Measurements from ENCODE around the gene KCNA2.

KCNA2 gene

DNA sequence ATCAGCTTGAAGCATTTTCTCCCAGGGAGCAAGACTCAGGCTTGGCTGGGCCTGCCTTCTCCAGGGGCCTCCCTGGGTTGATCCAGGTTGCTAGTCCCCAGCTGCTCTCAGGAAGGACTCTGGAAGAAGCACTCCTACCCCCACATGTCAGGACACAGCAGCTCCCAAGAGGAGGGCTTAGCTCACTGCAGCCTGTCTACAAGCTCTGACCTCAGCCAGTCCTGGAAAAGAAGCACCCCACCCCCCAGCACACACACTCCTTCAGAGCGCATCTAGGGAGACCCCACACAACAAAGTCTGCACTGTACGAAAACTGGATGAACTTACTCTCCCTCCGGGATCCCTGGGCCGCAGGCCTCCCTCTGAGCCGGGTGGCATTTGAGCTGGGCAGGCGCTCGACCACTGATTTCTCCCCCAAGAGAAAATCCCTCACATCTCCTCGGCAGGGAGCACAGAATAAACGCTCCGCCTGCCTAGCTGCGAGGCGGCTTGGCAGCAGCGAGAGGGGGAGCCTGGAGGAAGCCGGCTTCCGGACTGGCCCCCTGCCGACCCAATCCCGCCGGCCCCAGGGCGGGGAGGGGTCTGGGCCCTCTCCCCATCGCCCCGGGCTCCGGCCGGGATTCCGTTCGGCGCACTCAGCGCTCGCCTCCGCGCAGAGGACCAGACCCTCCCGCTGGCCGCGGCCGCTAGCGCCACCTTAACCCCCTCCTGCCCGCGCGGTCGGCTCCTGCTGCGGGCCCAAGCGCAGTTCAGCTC is at the start of gene KCNA2:
Gene KCNA2, minus strand, starts transcription at position 458 of the 756 bp plus-strand sequence. CDS start 1,576 bp downstream, outside the sequence.
- no peak for DNase-seq (ENCODE audit: low spot score)
- FAIRE-seq = no peak

DNA sequence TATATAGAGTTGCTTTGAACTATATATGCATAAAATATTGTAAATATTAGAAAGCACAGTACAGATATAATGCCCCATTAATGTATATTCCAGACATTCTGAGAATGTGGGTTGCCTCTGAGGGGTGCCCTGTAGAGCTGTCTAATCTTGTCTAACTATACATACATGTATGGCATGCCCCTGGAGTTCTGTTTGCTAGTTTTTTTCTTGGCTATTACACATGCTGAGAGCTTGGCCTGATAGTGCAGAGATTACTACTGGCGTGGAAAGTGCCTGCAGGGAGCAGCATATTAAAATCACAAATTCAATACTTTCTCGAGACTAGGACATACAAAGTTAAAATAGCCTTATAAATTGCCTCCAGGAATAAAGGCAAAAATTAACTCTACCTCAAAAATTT is 44.5 kb upstream of the KCNA2 start:
- FAIRE-seq = no peak

DNA sequence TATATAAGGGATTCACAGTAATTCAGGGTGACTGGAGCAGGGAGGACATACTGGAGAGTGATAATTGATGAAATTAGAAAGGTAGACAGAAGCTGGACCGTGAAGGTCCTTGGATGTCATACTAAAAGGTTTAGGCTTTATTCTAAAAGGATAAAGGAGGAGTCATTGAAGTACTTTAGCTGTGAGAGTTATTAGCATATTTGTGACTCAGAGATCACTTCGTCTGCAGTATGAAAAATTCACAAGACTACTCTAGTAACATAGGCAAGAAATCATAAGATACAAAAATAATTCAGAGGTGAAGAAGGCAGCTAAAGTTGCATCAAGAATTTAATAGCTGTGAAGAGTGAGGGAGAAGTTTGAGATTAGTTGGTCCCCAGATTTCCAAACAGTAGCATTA is 42.3 kb upstream of the KCNA2 start:
- DNase-seq (ENCODE audit: low spot score) (no peak), FAIRE-seq (no peak)

More for the DNA sequence above, 44.5 kb upstream of the KCNA2 start:
- no peak for DNase-seq (ENCODE audit: low spot score)

DNA sequence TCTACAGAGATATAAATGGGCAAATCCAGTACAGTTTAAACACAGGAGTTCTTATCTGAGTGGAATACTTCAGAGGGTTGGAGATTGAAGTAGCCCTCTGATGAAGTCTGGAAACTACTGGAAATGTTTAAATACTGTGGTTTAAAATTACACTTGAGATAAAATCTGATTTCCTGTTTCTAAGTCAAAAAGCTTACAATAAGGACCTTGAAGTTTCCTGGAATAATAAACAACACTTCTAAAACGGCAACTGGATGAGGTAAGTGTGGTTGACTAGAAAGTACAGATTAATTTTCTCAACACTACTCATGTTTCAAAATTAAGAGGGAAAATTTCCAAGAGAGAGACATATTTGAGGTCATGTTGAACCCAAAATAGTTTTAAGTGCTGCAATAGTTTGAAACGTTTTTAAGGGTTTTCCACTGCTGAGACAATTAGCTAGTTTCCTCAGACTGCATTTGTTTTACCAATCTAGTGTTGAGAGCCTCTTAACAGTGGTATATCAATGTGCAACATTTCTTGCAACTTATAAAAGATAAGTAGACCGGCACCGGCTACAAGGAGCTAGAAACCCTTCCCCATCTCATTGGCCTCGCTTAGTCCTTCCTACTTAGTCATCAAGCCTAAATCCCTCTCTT is 41.2 kb upstream of the KCNA2 start:
- DNase-seq (ENCODE audit: low spot score) (no peak), FAIRE-seq (no peak)

DNA sequence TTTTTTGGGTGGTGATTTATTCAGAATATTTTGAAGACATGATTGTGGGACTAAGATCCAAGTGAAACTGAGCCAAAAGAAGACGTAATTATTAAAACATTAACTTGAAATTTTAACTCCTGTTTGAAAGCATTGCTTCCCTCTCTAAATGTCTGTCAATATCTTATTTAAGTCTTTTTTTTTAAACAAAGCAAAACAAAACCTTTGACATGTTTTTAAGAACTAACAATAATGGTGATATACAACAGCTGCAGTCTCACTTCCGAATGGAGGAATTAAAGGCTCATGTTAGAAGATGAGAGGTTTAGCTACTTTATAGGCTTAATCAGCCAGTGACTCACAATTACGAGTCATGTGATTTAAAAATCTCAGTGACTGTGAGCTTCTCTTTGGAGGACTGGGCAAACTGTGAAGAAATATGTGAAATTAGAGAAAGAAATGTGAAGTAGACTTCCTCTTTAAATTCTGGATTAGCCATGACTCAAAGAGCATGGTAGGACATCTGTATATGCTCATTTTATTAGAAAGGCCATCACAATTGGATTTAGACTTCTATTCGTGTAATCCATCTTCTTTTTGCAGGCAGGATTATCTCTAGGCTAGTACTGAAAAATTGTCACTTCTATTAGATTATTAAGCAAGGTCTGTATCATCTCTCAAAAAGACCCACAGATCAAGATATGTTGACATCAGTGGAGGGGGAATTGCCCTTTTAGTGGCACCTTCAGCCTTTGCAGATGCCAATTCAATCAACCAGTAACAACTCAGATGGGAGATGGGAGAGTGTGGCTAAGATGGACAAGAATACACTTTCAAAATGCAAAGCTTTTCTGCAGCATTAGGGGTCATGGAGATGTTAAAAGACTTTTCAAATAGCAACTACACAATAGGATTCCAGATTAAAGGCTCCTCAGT is 39.9 kb upstream of the KCNA2 start:
- DNase-seq (ENCODE audit: low spot score) (no peak), FAIRE-seq (peak; percentile 31)

DNA sequence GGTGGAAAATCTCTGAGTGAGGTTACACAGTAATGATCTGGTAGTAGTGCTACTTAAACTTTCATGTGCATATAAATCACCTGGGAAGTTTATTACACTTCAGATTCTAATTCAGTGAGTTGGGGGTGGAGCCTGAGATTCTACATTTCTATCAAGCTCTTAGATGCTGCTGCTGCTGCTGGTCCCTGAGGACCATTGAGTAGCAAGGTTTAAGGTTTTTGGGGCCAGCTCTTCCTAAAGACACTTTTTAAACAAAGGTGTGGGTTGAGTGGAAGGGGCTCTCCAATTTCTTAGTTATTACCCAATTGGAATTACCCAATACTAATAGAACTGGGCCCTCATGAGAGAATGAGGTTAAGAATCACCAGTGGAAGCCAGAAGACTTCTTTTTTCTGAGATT is 39.1 kb upstream of the KCNA2 start:
- no peak for DNase-seq (ENCODE audit: low spot score)
- FAIRE-seq = no peak

DNA sequence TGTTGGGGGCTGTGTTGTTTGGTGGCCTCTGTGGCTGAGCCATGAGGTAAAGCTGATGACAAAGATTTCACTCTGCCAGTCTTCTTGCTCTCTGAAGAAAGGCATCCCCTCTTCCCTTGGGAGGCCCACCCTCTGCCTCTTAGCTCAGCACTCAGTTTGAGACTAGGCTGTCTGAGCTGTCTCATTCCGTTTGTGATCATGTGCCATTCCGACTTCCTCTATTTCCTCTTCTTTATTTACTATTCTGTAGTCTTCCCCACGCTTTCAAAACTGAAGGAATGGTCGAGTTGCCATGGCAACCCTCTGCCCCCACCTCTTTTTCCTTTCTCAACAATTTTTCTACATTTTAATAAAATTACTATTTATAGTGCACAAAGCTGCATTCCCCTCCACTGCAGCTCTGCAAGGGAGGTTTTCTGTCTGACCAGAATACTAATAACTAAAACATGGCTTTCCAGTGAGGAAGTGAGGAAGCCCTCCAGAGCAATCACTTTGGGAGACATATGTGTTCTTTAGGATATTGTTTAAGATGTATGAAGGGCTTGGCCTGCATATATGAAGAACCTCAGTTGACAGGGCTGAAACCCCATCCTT is 37.8 kb upstream of the KCNA2 start:
- DNase-seq (ENCODE audit: low spot score) (no peak), FAIRE-seq (no peak)

DNA sequence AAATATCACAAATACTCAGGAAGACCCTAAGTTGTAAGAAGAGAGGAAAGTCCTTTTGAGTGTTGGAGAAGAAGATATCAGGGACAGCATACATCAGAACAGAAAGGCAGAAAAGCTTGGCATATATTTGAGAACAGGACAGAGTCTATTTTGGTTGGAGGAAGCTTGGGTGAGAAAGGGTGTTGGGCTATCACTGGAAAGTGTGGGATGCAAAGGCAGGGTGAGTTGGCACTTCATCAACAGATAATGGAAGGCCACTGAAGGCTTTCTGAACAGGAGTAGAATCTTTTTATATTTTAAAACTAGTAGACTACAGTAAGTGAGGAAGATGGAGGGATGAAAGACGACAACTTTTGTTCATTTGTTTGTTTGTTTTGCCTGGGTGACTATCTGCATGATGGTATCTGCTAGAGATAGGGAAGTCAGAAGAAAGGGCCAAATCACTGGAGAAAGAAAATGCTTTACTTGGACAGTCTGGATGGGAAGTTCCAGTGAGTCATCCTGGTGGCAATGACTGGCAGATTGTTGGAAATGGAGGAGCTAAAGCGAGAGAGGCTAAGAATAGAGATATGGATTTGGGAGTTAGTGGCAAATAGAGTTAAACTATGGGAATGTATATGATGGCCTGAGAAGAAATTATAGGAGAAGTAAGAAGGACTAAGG is 33.7 kb upstream of the KCNA2 start:
- FAIRE-seq = no peak
- DNase-seq (ENCODE audit: low spot score) = peak; percentile 42

DNA sequence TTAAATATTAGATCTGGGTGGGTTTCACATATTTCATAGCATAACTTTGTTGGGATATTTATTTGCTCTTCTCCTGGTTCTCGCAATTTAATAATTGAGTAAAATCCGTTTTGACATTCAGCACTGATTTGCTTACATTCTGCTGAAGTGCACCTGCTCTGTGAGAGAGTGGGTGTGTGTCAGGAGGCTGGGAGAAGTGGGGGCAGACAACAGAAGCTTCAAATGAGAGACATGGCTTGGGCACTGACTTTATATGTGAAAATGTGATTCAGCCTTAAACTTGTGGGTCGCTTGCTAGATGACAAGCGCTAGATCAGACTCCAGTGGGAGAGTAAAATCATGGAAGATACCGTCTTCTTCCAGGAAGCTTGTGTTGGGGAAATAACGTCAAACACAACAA is 32.4 kb upstream of the KCNA2 start:
- no peak for DNase-seq (ENCODE audit: low spot score)
- FAIRE-seq = no peak

DNA sequence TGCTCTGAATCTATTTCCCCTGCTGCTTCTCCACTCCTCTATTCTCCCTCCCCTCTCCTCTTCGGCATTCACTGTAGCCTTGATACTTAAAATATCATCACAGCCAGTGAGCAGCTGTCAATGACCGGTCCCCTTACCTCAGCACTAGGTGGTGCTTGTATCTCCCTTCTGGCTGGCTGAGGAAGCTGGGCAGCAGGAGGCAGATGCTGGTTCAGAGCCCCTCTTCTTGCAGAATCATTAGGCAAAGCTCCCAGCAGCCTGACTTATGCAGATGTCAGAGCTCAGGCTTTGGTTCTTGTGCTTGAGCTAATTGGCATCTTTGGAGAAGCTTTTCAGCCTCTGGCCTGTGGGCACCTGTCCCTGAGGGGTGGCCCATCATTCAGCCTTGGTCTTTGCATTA is 31.9 kb upstream of the KCNA2 start:
- FAIRE-seq = no peak
- DNase-seq (ENCODE audit: low spot score) = no peak

DNA sequence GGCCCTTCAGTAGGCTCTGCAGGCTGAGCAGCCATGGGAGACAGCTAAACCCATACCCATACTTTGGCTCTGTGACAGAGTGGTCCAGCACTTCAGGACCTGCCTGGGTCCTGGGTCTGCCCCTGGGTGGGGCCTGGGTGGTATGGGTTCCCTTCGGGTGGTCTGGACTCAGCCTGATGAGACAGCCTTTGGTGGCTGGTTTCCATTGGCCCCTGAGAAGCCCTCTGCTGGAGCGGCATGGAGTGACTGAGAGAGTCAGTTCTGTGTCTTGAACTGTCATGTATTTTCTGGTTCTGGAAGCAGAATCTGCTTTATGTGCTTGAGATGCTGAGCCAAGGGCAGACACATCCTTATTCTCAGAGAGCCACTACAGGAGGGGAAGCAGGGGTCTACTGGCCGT is 31.3 kb upstream of the KCNA2 start:
- DNase-seq (ENCODE audit: low spot score) = no peak
- FAIRE-seq = no peak

DNA sequence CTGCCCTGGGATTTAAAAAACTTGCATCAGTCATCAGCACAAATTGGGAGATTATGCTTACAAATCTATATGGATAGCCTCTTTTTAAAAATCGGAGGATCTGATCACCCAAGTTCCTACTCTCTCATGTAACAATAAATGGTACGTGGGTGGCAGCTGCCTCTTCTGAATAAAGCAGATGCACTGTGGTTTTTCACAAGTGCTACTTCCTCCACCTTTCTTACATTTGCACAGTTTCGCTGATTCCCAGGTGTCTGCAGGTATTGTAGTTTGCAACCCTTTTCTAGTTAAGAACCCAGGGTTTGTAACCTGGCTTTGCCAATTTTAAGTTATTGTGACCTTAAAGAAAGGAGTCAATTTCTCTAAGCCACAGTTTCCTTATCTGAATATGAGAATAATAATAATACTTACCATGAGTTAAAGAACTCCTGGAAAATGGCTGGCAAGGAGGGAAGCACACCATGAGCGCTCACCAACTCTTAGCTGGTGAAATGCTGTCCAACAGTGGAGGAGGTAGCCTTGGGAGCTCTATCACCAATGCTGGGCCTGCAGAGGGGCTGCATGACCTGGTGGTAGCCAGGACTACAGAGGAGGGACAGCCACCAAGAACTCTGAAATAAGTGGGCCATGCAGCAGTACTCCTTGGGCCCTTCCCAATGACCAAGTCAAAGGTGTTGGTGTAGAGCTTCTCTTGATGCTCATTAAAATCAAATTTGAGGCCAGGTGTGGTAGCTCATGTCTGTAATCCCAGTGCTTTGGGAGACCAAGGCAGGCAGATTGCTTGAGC is 30.2 kb upstream of the KCNA2 start:
- DNase-seq (ENCODE audit: low spot score) (no peak), FAIRE-seq (no peak)

DNA sequence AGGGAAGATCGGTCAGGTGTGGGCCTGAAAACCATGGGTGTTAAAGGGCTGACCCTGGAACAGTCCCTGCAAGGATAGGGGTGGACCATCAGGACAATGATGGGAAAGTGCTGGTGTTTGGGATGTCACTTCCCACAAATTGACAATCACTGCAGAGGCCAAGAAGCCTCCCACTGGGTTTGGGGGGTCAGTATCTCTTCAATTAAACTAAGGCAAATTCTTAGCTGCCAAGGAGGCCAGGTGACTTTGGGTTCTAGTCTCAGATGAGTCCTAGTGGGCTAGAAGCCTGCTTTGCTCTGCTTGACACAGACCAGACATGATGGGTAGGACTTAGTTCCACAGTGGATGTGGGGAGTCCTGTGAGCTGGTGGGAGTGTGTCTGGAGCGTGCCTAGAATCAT is 29.3 kb upstream of the KCNA2 start:
- no peak for FAIRE-seq
- no peak for DNase-seq (ENCODE audit: low spot score)

DNA sequence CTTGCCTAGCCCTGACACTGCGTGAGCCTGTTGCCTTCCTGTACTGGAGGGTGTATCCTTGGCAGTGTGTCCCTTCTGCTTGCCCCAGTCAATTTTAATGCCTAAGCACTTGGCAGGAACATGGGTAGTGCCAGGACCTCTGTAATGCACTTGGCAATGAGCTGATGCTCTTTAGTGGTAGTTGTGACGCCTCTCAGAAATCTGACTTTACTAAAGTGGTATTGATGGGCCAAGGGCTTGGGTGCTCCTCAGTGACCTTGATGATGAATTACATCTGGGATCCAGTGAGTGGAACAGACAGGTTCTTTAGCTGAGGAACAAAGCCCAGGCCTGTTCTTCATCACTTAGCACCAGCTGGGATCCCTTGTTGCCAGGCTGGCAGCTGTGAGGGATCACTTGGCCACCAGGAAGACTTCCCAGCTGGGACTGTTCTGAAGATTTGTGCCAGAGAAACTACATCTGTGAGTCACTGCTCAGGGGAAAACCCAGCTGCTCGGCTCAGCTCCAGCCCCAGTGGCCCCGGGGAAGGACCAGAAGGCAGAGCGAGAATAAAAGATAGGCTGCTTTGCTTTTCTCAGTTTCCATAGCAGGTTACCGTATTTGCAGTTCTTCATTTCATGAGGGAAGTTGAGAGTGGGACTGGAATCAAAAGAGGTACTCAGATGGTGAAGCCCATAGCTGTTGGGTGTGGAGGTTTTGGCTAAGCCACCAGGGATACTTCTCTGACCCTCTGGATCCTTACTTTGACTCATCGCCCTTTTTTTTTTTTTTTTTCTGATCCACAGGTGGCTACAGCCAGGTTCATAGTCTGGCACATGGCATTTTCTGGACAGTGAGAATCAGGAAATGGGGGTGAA is 28.5 kb upstream of the KCNA2 start:
- DNase-seq (ENCODE audit: low spot score) (peak; percentile 51), FAIRE-seq (no peak)

DNA sequence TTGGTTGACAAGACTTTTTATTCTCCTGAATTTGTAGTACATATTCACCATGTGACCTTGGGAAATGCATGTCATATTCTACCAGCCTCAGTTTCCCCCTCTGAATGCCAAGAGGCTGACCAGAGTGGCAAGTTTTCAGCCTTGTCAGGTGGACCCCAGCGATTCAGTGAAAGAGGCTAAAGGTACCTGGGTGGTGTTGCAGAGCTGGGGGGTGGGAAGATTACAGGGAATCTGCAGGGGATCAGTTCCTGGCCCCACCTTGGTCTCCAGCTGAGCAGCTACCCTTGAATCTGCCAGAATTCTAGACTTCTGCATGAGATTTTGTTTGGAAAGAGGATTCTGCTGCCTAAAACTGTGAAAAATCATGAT is 27.9 kb upstream of the KCNA2 start:
- DNase-seq (ENCODE audit: low spot score) (no peak), FAIRE-seq (no peak)

DNA sequence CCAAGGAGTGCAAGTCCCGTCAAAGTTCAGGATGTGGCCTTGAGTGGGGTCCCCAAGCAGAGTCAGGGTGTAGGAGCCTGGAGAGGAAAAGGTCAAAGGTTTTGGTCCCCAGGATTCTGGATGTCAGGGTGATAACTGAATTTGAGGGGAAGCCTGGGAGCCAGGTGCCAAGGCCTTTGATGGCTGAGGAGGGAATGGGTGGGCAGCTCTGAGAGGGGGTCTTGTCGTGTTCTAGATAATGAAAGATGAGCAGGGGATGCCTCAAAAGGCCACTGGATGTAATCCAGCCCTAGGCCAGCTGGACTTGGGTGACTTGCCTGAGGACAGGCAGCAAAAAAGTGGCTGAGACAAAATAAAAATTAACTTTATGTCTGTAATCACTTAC is 27.5 kb upstream of the KCNA2 start:
- no peak for DNase-seq (ENCODE audit: low spot score)
- FAIRE-seq = no peak

DNA sequence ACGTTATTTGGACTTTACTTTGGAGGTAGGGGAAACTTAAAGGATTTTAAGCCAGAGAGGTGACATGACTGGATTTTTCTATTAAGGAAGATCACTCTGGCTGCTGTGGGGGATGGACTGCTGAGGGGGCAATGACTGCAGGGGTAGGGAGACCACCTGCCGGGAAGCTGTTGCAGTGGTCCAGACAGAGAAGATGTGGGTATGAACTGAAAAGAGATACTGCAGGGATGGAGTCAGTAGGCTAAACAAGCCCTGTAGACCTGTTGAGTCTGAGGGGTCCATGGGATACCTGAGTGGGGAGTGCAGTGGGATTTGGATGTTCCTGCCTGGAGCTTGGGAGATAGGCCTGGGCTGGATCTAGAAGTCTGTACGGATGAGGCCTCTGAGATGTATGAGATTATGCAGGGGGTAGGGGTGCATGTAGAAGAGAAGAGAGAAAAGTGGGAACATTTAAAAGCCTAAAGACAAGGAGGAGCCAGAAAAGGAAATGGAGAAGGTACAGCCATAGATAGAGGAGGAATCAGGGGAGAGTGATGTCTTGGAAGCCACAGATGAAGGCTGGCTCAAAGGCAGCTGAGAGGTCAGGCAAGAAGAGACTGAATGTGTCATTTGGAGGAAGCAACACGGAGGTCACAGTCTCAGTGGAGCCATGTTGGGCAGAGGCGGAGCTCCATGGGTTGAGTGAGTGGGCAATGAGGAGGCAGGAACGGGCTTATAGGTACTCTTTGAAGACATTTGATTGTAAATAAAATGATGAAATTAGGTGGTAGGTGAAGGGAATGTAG is 25.9 kb upstream of the KCNA2 start:
- FAIRE-seq = no peak

DNA sequence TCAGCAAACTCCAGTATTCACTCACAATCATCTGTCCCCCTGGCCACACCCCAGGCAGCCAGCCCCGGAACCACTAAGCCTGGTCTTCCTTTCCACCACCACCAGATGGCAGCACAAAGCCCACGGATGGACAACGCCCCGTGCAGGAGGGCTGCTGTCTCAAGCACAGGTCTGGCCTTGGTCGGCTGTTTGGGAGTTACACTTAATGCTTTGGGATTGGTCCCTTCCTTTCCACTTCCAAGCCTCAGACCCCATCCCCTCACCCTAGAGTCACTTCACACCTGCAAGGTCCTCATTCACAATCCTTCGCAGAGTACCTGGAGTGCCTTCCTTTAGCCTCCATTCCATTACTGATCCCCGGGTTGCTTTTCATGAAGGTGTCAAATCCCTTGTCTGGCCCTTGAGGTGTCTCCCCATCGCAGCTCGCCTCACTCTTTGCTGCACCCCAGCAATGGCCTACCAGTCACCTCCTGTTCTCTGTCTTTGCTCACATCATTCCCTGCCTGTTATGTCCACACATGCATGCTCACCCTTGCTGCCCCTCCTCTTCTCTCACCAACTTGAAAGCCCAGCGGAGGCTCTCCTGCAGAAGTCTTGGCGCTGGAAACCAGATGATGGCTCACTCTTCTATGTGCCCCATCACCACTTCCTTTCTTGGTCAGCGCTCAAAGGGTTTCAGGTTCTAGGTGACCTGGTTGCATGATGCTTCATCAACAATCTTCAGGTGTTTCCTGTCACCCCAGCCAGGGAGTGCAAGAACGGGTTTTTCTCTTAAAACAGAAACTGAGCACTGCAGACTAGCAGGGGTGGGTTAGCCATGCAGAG is 24.9 kb upstream of the KCNA2 start:
- DNase-seq (ENCODE audit: low spot score) (peak; percentile 45), FAIRE-seq (no peak)

More for the DNA sequence above, 25.9 kb upstream of the KCNA2 start:
- DNase-seq (ENCODE audit: low spot score) = no peak

Measured in RCC 7860 (cell line).